A549 treated with AZD2906 at 1 μM for 4 hours (cell line): ENCODE data around the gene LCN2. TPM values are rescaled to one million over a fixed set of nuclear protein-coding genes. Genes with fewer than 3 reads are reported as not detected.

Source experiments
- total RNA-seq: library from RNA; stranded (reverse); fragments of 200-300 nt; extraction: Qiagen RNA extraction; gene quantifications from 5 replicates; pipeline ENCODE4 v1.2.3, GENCODE V29; 2022

Gene LCN2
- total RNA-seq, result 3.3 to 6.9 TPM (median 3.6 TPM) in 5 replicates

GRCh38 chr9:128149001-128149701 lies at the start of gene LCN2:
Gene LCN2 (plus strand): TSS chr9:128149453. CDS start chr9:128149526, 73 bp downstream.

GRCh38 chr9:128127568-128127989 lies 21.7 kb upstream of the LCN2 start, which contains the start of gene PTGES2:
Gene PTGES2 (minus strand): TSS chr9:128127729. CDS start chr9:128127717, 12 bp downstream.

GRCh38 chr9:128159784-128160602 lies 10.7 kb downstream of the LCN2 start, which contains the start of gene BBLN:
Gene BBLN (plus strand): TSS chr9:128160265. CDS start chr9:128160408, 143 bp downstream.

GRCh38 chr9:128191406-128192046 lies 42.3 kb downstream of the LCN2 start, which contains the start of gene CIZ1:
Gene CIZ1 (minus strand): TSS chr9:128191572. CDS start chr9:128190857, 715 bp downstream.

Other genes starting within 250 kb of the LCN2 start
- 18.7 to 22.7 TPM (median 22.1 TPM) in 5 replicates for gene ST6GALNAC6, start 249.8 kb upstream of the LCN2 start, total RNA-seq
- gene ST6GALNAC4, start 232.4 kb upstream of the LCN2 start, total RNA-seq, result 14.2 to 16.2 TPM (median 15.7 TPM) in 5 replicates
- 1.1 to 2.4 TPM (median 1.8 TPM) in 5 replicates for gene PIP5KL1, start 218.7 kb upstream of the LCN2 start, total RNA-seq
- gene DPM2, start 211.6 kb upstream of the LCN2 start, total RNA-seq, result 32.7 to 43.3 TPM (median 42.9 TPM) in 5 replicates
- gene EEIG1, start 168.5 kb upstream of the LCN2 start, total RNA-seq, result 36.3 to 51.9 TPM (median 38.3 TPM) in 5 replicates
- 4.8 to 8.0 TPM (median 7.0 TPM) in 5 replicates for gene NAIF1, start 82.1 kb upstream of the LCN2 start, total RNA-seq
- gene SLC25A25, start 81.2 kb upstream of the LCN2 start, total RNA-seq, result 7.6 to 8.9 TPM (median 8.7 TPM) in 5 replicates
- 78.5 to 99.8 TPM (median 99.1 TPM) in 5 replicates for gene PTGES2, start 21.7 kb upstream of the LCN2 start, total RNA-seq
- 39.5 to 74.4 TPM (median 67.3 TPM) in 5 replicates for gene BBLN, start 10.8 kb downstream of the LCN2 start, total RNA-seq
- gene CIZ1, start 42.1 kb downstream of the LCN2 start, total RNA-seq, result 64.7 to 91.5 TPM (median 81.8 TPM) in 5 replicates
- 78.9 to 89.5 TPM (median 83.5 TPM) in 5 replicates for gene DNM1, start 53.9 kb downstream of the LCN2 start, total RNA-seq
- gene GOLGA2, start 126.6 kb downstream of the LCN2 start, total RNA-seq, result 43.1 to 47.7 TPM (median 46.4 TPM) in 5 replicates
- gene SWI5, start 126.8 kb downstream of the LCN2 start, total RNA-seq, result 36.5 to 45.8 TPM (median 43.0 TPM) in 5 replicates
- 40.9 to 49.1 TPM (median 46.8 TPM) in 5 replicates for gene TRUB2, start 173.0 kb downstream of the LCN2 start, total RNA-seq
- 52.2 to 61.8 TPM (median 58.9 TPM) in 5 replicates for gene COQ4, start 173.4 kb downstream of the LCN2 start, total RNA-seq
- 37.3 to 49.5 TPM (median 45.2 TPM) in 5 replicates for gene SLC27A4, start 191.1 kb downstream of the LCN2 start, total RNA-seq
- gene URM1, start 221.9 kb downstream of the LCN2 start, total RNA-seq, result 68.1 to 87.1 TPM (median 84.3 TPM) in 5 replicates